Liver (tissue), 9 donors: ENCODE results near the gene THEMIS. TPM values are rescaled to one million over a fixed set of nuclear protein-coding genes. Genes with fewer than 3 reads are reported as not detected.

Experiments
- DNase-seq: peaks from one replicate; pipeline ENCODE4 v3.0.0-alpha.2; 2017; ENCODE audit warnings: low spot score
- H3K27ac ChIP-seq, 2 donors: one replicate each; pipeline ENCODE4 v1.7.0; 2013; ENCODE audit warnings: inconsistent platforms in 2 of 2, low read length in 2 of 2, control low read depth in 1 of 2, low read depth in 1 of 2, mild to moderate bottlenecking in 1 of 2
- H3K27me3 ChIP-seq, 4 donors: one replicate each; pipeline versions ENCODE4 v1.6.1 to v1.7.0; 2013; ENCODE audit warnings: low read length in 3 of 4, inconsistent platforms in 1 of 4, mild to moderate bottlenecking in 1 of 4, moderate library complexity in 1 of 4; ENCODE audit not compliant: control insufficient read depth in 4 of 4, insufficient read depth in 4 of 4
- H3K36me3 ChIP-seq, 4 donors: one replicate each; pipeline versions ENCODE4 v1.6.1 to v1.7.0; 2013; ENCODE audit warnings: low read length in 3 of 4, mild to moderate bottlenecking in 3 of 4, low read depth in 1 of 4, moderate library complexity in 1 of 4; ENCODE audit not compliant: control insufficient read depth in 4 of 4, insufficient read depth in 3 of 4
- H3K4me1 ChIP-seq, 4 donors: one replicate each; pipeline versions ENCODE4 v1.6.1 to v1.7.0; 2013; ENCODE audit warnings: low read length in 3 of 4, mild to moderate bottlenecking in 3 of 4, moderate library complexity in 1 of 4; ENCODE audit not compliant: control insufficient read depth in 4 of 4, insufficient read depth in 4 of 4
- H3K4me3 ChIP-seq, 3 donors: one replicate each; pipeline versions ENCODE4 v1.6.1 to v1.7.0; 2013; ENCODE audit warnings: low read length in 3 of 3, control low read depth in 1 of 3, low read depth in 1 of 3, mild to moderate bottlenecking in 1 of 3
- H3K9ac ChIP-seq, 2 donors: one replicate each; pipeline ENCODE4 v1.7.0; 2013; ENCODE audit warnings: low read length in 2 of 2, mild to moderate bottlenecking in 2 of 2, moderate library complexity in 2 of 2, control low read depth in 1 of 2, low read depth in 1 of 2
- H3K9me3 ChIP-seq, 4 donors: one replicate each; pipeline versions ENCODE4 v1.6.1 to v1.7.0; 2013; ENCODE audit warnings: low read length in 3 of 4; ENCODE audit not compliant: control insufficient read depth in 4 of 4
- EGR1 ChIP-seq, 2 donors: IDR thresholded peaks; 2 replicates each; pipeline ENCODE4 v1.6.1; 2016 to 2018; ENCODE audit warnings: antibody characterized with exemption in 2 of 2, low read depth in 2 of 2
- FOXA1 ChIP-seq: IDR thresholded peaks from 2 replicates; pipeline ENCODE4 v1.6.1; 2016; ENCODE audit warnings: antibody characterized with exemption
- FOXA2 ChIP-seq: IDR thresholded peaks from 2 replicates; pipeline ENCODE4 v1.6.1; 2016; ENCODE audit warnings: antibody characterized with exemption
- GABPA ChIP-seq, 2 donors: IDR thresholded peaks in 1 of 2; conservative IDR thresholded peaks in 1 of 2; 2 replicates each; pipeline ENCODE4 v1.6.1; 2016; ENCODE audit warnings: antibody characterized with exemption in 2 of 2, mild to moderate bottlenecking in 1 of 2, moderate library complexity in 1 of 2
- HNF4A ChIP-seq, 2 donors: conservative IDR thresholded peaks; 2 replicates each; pipeline ENCODE4 v1.6.1; 2016; ENCODE audit warnings: antibody characterized with exemption in 2 of 2, mild to moderate bottlenecking in 2 of 2
- HNF4G ChIP-seq: IDR thresholded peaks from 2 replicates; pipeline ENCODE4 v1.6.1; 2016; ENCODE audit warnings: antibody characterized with exemption
- JUND ChIP-seq, 2 donors: IDR thresholded peaks; 2 replicates each; pipeline ENCODE4 v1.6.1; 2016; ENCODE audit warnings: antibody characterized with exemption in 2 of 2
- NR2F2 ChIP-seq: IDR thresholded peaks from 2 replicates; pipeline ENCODE4 v1.6.1; 2016; ENCODE audit warnings: antibody characterized with exemption
- RAD21 ChIP-seq, 2 donors: IDR thresholded peaks; 2 replicates each; pipeline ENCODE4 v1.6.1; 2016; ENCODE audit warnings: antibody characterized with exemption in 2 of 2, mild to moderate bottlenecking in 2 of 2
- RXRA ChIP-seq, 2 donors: IDR thresholded peaks; 2 replicates each; pipeline ENCODE4 v1.6.1; 2017 to 2018; ENCODE audit warnings: antibody characterized with exemption in 2 of 2, mild to moderate bottlenecking in 1 of 2
- SP1 ChIP-seq: IDR thresholded peaks from 2 replicates; pipeline ENCODE4 v1.6.1; 2018; ENCODE audit warnings: antibody characterized with exemption, mild to moderate bottlenecking
- YY1 ChIP-seq: IDR thresholded peaks from 2 replicates; pipeline ENCODE4 v1.6.1; 2016; ENCODE audit warnings: antibody characterized with exemption, mild to moderate bottlenecking
- WGBS: extraction: QIAGEN DNeasy Blood & Tissue Kit; methylation state at CpG from one replicate; pipeline ENCODE4 v1.1.7; 2013; 5-methylcytosine and 5-hydroxymethylcytosine counted together
- polyA plus RNA-seq, 2 donors: library from polyadenylated mRNA; stranded (reverse) in 1 of 2; unstranded in 1 of 2; fragments of 200-250 nt in 1 of 2; fragments of >200 nt in 1 of 2; fragmentation: Nextera tagmentation in 1 of 2; extraction: Ambion mirVana in 1 of 2; gene quantifications; one replicate each; pipeline versions ENCODE4 v1.2.1 to v1.2.3, GENCODE V29; 2013 to 2015
- total RNA-seq, 2 donors: library from RNA; depleted of rRNA; stranded (reverse); fragments of >200 nt; gene quantifications; one replicate each; pipeline ENCODE4 v1.2.3, GENCODE V29; 2014
- TF ChIP-seq, protein P1 (sequence below): IDR thresholded peaks from 2 replicates; pipeline ENCODE4 v1.6.1; 2016; ENCODE audit warnings: antibody characterized with exemption
- TF ChIP-seq, protein P2 (sequence below): IDR thresholded peaks from 2 replicates; pipeline ENCODE4 v1.6.1; 2016; ENCODE audit warnings: antibody characterized with exemption, mild to moderate bottlenecking
- TF ChIP-seq, protein P3 (sequence below): IDR thresholded peaks from 2 replicates; pipeline ENCODE4 v1.6.1; 2016; ENCODE audit warnings: antibody characterized with exemption
- TF ChIP-seq, protein P4 (sequence below): IDR thresholded peaks from 2 replicates; pipeline ENCODE4 v1.6.1; 2016; ENCODE audit warnings: antibody characterized with exemption
- donor health status: healthy.
- donor health status: healthy.
- donor health status: healthy.
- donor health status: healthy.
- donor health status: healthy.

THEMIS gene
- total and polyA plus RNA-seq, 4 donors = 0.05 to 0.59 (median 0.21) TPM

DNA sequence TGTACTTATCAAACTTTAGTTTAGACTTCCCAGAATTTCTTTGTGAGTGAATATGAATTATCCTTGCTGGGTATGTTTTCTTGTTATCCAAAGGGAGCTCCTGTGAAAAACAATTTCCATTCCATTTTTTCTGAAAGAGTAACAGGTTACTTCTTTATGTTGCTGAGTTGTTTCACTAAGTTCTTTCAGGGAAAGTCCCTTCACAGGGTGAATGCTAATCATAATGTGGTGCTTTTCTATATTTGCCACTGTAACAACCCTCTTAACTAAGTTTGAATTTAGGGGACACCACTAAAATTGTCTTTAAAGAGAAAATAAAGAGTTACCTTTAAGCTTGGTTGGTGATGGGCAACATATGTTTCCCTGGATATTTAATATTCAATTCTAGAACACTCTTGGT, 79.4 kb downstream of the THEMIS start:
- Histone ChIP-seq H3K4me1 (no peaks in the 10 kb centered on the region), H3K27ac (no peak overlapping the region), H3K9me3 (no peaks in the 10 kb centered on the region), H3K27me3 (peaks cover 0 to 3% (median 1%) of the 10 kb centered on the region in 4 donors), H3K9ac (no peak overlapping the region), H3K36me3 (no peaks in the 10 kb centered on the region), H3K4me3 (no peak overlapping the region)
- TF ChIP-seq RXRA (IDR thresholded peaks at IDR 0.05) (no peak), FOXA1 (no peak), NR2F2 (no peak), RAD21 (IDR thresholded peaks at IDR 0.05) (no peak), JUND (IDR thresholded peaks at IDR 0.05) (no peak), EGR1 (IDR thresholded peaks at IDR 0.05; ENCODE audit: low read depth in 2 of 2) (no peak), HNF4G (no peak)
- TF ChIP-seq, protein P1, sequence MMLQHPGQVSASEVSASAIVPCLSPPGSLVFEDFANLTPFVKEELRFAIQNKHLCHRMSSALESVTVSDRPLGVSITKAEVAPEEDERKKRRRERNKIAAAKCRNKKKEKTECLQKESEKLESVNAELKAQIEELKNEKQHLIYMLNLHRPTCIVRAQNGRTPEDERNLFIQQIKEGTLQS = no peak
- TF ChIP-seq, protein P2, sequence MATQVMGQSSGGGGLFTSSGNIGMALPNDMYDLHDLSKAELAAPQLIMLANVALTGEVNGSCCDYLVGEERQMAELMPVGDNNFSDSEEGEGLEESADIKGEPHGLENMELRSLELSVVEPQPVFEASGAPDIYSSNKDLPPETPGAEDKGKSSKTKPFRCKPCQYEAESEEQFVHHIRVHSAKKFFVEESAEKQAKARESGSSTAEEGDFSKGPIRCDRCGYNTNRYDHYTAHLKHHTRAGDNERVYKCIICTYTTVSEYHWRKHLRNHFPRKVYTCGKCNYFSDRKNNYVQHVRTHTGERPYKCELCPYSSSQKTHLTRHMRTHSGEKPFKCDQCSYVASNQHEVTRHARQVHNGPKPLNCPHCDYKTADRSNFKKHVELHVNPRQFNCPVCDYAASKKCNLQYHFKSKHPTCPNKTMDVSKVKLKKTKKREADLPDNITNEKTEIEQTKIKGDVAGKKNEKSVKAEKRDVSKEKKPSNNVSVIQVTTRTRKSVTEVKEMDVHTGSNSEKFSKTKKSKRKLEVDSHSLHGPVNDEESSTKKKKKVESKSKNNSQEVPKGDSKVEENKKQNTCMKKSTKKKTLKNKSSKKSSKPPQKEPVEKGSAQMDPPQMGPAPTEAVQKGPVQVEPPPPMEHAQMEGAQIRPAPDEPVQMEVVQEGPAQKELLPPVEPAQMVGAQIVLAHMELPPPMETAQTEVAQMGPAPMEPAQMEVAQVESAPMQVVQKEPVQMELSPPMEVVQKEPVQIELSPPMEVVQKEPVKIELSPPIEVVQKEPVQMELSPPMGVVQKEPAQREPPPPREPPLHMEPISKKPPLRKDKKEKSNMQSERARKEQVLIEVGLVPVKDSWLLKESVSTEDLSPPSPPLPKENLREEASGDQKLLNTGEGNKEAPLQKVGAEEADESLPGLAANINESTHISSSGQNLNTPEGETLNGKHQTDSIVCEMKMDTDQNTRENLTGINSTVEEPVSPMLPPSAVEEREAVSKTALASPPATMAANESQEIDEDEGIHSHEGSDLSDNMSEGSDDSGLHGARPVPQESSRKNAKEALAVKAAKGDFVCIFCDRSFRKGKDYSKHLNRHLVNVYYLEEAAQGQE = no peak
- TF ChIP-seq, protein P3, sequence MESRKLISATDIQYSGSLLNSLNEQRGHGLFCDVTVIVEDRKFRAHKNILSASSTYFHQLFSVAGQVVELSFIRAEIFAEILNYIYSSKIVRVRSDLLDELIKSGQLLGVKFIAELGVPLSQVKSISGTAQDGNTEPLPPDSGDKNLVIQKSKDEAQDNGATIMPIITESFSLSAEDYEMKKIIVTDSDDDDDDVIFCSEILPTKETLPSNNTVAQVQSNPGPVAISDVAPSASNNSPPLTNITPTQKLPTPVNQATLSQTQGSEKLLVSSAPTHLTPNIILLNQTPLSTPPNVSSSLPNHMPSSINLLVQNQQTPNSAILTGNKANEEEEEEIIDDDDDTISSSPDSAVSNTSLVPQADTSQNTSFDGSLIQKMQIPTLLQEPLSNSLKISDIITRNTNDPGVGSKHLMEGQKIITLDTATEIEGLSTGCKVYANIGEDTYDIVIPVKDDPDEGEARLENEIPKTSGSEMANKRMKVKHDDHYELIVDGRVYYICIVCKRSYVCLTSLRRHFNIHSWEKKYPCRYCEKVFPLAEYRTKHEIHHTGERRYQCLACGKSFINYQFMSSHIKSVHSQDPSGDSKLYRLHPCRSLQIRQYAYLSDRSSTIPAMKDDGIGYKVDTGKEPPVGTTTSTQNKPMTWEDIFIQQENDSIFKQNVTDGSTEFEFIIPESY = no peak
- no peak for DNase-seq

DNA sequence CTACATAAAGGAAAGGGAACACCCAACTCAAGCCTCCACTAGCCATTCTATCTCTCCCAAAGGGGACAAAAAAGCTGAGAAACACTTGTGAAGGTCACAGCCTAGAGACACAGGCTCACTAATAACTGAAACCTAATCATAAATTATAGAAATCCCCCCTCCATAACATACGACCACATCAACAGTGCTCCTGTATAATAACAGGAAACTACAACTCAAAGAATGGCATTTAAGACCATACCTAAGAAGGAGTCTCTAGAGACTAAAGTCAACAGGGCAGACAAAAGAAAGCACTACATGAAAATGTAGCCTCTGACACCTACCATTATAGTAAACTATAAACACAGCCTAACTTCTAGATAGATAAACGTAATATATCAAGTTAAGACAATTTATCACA, 82.7 kb downstream of the THEMIS start:
- WGBS = 25% methylated on average over 2 of the region's 2 CpGs
- no peak overlapping the region for H3K9ac ChIP-seq
- H3K36me3 ChIP-seq = no peaks in the 10 kb centered on the region
- H3K4me1 ChIP-seq = no peaks in the 10 kb centered on the region
- H3K4me3 ChIP-seq = no peak overlapping the region
- no peak overlapping the region for H3K27ac ChIP-seq
- H3K27me3 ChIP-seq = peaks cover 0 to 2% (median 0%) of the 10 kb centered on the region in 4 donors
- TF ChIP-seq HNF4A (conservative IDR thresholded peaks at IDR 0.05) = no peak
- no peaks in the 10 kb centered on the region for H3K9me3 ChIP-seq
- no peak for DNase-seq

DNA sequence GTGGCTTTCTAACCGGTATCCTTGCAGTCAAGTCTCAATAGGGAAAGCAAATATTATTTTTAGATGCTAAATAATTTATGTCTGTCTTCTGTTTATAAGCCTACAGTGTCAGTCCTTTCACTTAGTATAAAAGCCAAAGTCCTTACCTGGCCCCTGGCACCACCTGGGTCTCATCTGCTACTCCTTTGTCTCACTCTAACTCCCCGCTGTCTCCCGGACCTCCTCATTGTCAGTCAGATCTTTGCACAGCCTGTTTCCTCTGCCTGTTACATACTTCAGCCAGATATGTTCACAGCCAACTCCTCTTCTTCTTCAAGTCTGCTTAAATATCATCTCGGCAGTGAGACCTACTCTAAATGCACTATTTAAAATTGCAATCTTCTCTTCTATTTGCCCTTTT, 84.2 kb downstream of the THEMIS start:
- no peak for DNase-seq
- Histone ChIP-seq H3K4me3 (no peak overlapping the region), H3K9me3 (no peaks in the 10 kb centered on the region), H3K36me3 (no peaks in the 10 kb centered on the region), H3K27me3 (peaks cover 0 to 2% (median 0%) of the 10 kb centered on the region in 4 donors), H3K9ac (no peak overlapping the region), H3K27ac (no peak overlapping the region), H3K4me1 (no peaks in the 10 kb centered on the region)
- WGBS = 73% methylated on average over 4 of the region's 4 CpGs
- TF ChIP-seq HNF4A (conservative IDR thresholded peaks at IDR 0.05) = no peak
- no peak for TF ChIP-seq FOXA2
- TF ChIP-seq, protein P3 = no peak
- no peak for TF ChIP-seq FOXA1
- TF ChIP-seq GABPA (IDR thresholded peaks at IDR 0.05 in 1 of 2, conservative IDR thresholded peaks at IDR 0.05 in 1 of 2) = no peak
- no peak for TF ChIP-seq EGR1 (IDR thresholded peaks at IDR 0.05; ENCODE audit: low read depth in 2 of 2)
- no peak for TF ChIP-seq NR2F2
- TF ChIP-seq, protein P2 = no peak
- TF ChIP-seq YY1 = no peak
- no peak for TF ChIP-seq JUND (IDR thresholded peaks at IDR 0.05)
- TF ChIP-seq SP1 = no peak
- TF ChIP-seq, protein P4, sequence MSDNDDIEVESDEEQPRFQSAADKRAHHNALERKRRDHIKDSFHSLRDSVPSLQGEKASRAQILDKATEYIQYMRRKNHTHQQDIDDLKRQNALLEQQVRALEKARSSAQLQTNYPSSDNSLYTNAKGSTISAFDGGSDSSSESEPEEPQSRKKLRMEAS = no peak
- TF ChIP-seq, protein P1 = no peak
- no peak for TF ChIP-seq RXRA (IDR thresholded peaks at IDR 0.05)
